H1 (cell line): ENCODE data around the gene PHACTR2. TPM values are rescaled to one million over a fixed set of nuclear protein-coding genes. Genes with fewer than 3 reads are reported as not detected.

Experiments used
- CTCF ChIA-PET: fragments of 300-600 bp; sonication (Branson Sonifier 250); formaldehyde crosslinking; loops from one replicate; lab custom pipeline; 2021; ENCODE audit not compliant: partially characterized antibody; lab: Charles Lee
- POLR2A ChIA-PET: fragments of 300-600 bp; sonication (Branson Sonifier 250); formaldehyde crosslinking; loops from one replicate; lab custom pipeline; 2021; ENCODE audit warnings: inconsistent platforms; ENCODE audit not compliant: partially characterized antibody; lab: Charles Lee
- DNase-seq, 2 experiments: peaks; one replicate each; pipeline versions ENCODE4 v3.0.0 to v3.0.0-alpha.2; 2010 to 2022; ENCODE audit warnings: low spot score in 2 of 2, low read depth in 1 of 2, mixed read lengths in 1 of 2
- FAIRE-seq: peaks from 2 replicates; lab custom pipeline; 2011; peaks lifted over from hg19 to GRCh38; lab: Jason Lieb, UNC
- H2AFZ ChIP-seq: 2 replicates; pipeline ENCODE4 v1.8.1; 2012; ENCODE audit warnings: low read length, inconsistent platforms
- H2AK5ac ChIP-seq: 2 replicates; pipeline ENCODE4 v1.6.1; 2013; ENCODE audit warnings: low read depth, low read length
- H2BK120ac ChIP-seq: replicated peaks from 2 replicates; pipeline ENCODE3; 2013; ENCODE audit warnings: low read depth, low read length, inconsistent platforms
- H2BK12ac ChIP-seq: 2 replicates; pipeline ENCODE4 v1.6.1; 2013; ENCODE audit warnings: low read depth, low read length
- H2BK15ac ChIP-seq: 2 replicates; pipeline ENCODE4 v1.6.1; 2013; ENCODE audit warnings: low read length
- H2BK20ac ChIP-seq: 2 replicates; pipeline ENCODE4 v1.6.1; 2013; ENCODE audit warnings: low read length
- H2BK5ac ChIP-seq: 2 replicates; pipeline ENCODE4 v1.6.1; 2013; ENCODE audit warnings: low read depth, low read length
- H3K14ac ChIP-seq: 2 replicates; pipeline ENCODE4 v1.6.1; 2013; ENCODE audit warnings: inconsistent platforms; ENCODE audit not compliant: insufficient read length
- H3K18ac ChIP-seq: 2 replicates; pipeline ENCODE4 v1.6.1; 2013; ENCODE audit warnings: low read length; ENCODE audit errors: extremely low read depth
- H3K23ac ChIP-seq: 2 replicates; pipeline ENCODE4 v1.6.1; 2013; ENCODE audit warnings: inconsistent platforms; ENCODE audit not compliant: insufficient read length
- H3K23me2 ChIP-seq: 2 replicates; pipeline ENCODE4 v1.6.1; 2013; ENCODE audit warnings: low read depth, low read length
- H3K27ac ChIP-seq: 2 replicates; pipeline ENCODE4 v1.6.1; 2011; ENCODE audit warnings: low read depth, low read length, inconsistent platforms
- H3K27me3 ChIP-seq, 4 experiments: replicated peaks in 1 of 4; 1 replicate in 1 of 4; 2 replicates in 3 of 4; pipeline versions ENCODE4 v1.6.1 to v1.8.1; 2011 to 2013; ENCODE audit warnings: low read length in 3 of 4, mild to moderate bottlenecking in 3 of 4, inconsistent platforms in 2 of 4, mixed read lengths in 2 of 4, moderate library complexity in 1 of 4; ENCODE audit not compliant: control insufficient read depth in 3 of 4, insufficient read depth in 3 of 4; ENCODE audit errors: extremely low read depth in 1 of 4
- H3K36me3 ChIP-seq, 4 experiments: 2 replicates each; pipeline versions ENCODE4 v1.6.1 to v1.8.1; 2011 to 2013; ENCODE audit warnings: mild to moderate bottlenecking in 4 of 4, low read length in 3 of 4, moderate library complexity in 2 of 4, control low read depth in 1 of 4, inconsistent platforms in 1 of 4; ENCODE audit not compliant: insufficient read depth in 4 of 4, control insufficient read depth in 2 of 4
- H3K4ac ChIP-seq: replicated peaks from 2 replicates; pipeline ENCODE3; 2013; ENCODE audit warnings: low read length, low read depth, mixed read lengths, inconsistent platforms; ENCODE audit not compliant: insufficient read length
- H3K4me1 ChIP-seq, 4 experiments: replicated peaks in 1 of 4; 1 replicate in 1 of 4; 2 replicates in 3 of 4; pipeline versions ENCODE4 v1.6.1 to v1.8.1; 2011 to 2013; ENCODE audit warnings: low read length in 3 of 4, inconsistent platforms in 2 of 4, mixed read lengths in 1 of 4; ENCODE audit not compliant: insufficient read depth in 4 of 4, control insufficient read depth in 3 of 4
- H3K4me2 ChIP-seq, 2 experiments: 2 replicates each; pipeline versions ENCODE4 v1.6.1 to v1.8.1; 2011 to 2013; ENCODE audit warnings: low read depth in 2 of 2, low read length in 2 of 2, control low read depth in 1 of 2, inconsistent platforms in 1 of 2, mild to moderate bottlenecking in 1 of 2; ENCODE audit not compliant: insufficient read depth in 1 of 2
- H3K4me3 ChIP-seq, 4 experiments: fragments of 200-600, 300-600 bp in 1 of 4; sonication (generic), shearing (Covaris generic), sonication (Bioruptor Twin) in 1 of 4; 2 replicates each; pipeline versions ENCODE4 v1.5.1 to v1.8.1; 2011 to 2016; ENCODE audit warnings: low read length in 4 of 4, low read depth in 3 of 4, control low read depth in 2 of 4, inconsistent platforms in 2 of 4, mild to moderate bottlenecking in 2 of 4, mixed read lengths in 1 of 4, moderate library complexity in 1 of 4; ENCODE audit not compliant: insufficient read depth in 2 of 4; ENCODE audit errors: extremely low read depth in 1 of 4
- H3K56ac ChIP-seq: replicated peaks from 2 replicates; pipeline ENCODE3; 2013; ENCODE audit warnings: low read depth, mild to moderate bottlenecking, mixed read lengths, low read length, inconsistent platforms; ENCODE audit not compliant: insufficient read length
- H3K79me1 ChIP-seq: 2 replicates; pipeline ENCODE4 v1.6.1; 2013; ENCODE audit warnings: low read depth, low read length, control low read depth
- H3K79me2 ChIP-seq, 2 experiments: 2 replicates each; pipeline versions ENCODE4 v1.6.1 to v1.8.1; 2012 to 2013; ENCODE audit warnings: low read length in 2 of 2, mild to moderate bottlenecking in 2 of 2, inconsistent platforms in 1 of 2; ENCODE audit not compliant: insufficient read depth in 2 of 2, control insufficient read depth in 1 of 2
- H3K9ac ChIP-seq, 4 experiments: replicated peaks in 1 of 4; 1 replicate in 1 of 4; 2 replicates in 3 of 4; pipeline versions ENCODE4 v1.6.1 to v1.8.1; 2011 to 2013; ENCODE audit warnings: low read depth in 3 of 4, low read length in 3 of 4, control low read depth in 2 of 4, mild to moderate bottlenecking in 2 of 4, moderate library complexity in 2 of 4, inconsistent platforms in 1 of 4; ENCODE audit errors: extremely low read depth in 1 of 4
- H3K9me3 ChIP-seq, 2 experiments: 2 replicates each; pipeline versions ENCODE4 v1.6.1 to v1.8.1; 2012 to 2013; ENCODE audit warnings: mild to moderate bottlenecking in 2 of 2, moderate library complexity in 2 of 2, control low read depth in 1 of 2, inconsistent platforms in 1 of 2, low read depth in 1 of 2, low read length in 1 of 2, mixed read lengths in 1 of 2; ENCODE audit not compliant: insufficient read depth in 2 of 2
- H4K20me1 ChIP-seq, 2 experiments: replicated peaks in 1 of 2; 2 replicates each; pipeline versions ENCODE3 to v1.8.1; 2011 to 2013; ENCODE audit warnings: inconsistent platforms in 2 of 2, low read length in 2 of 2, mild to moderate bottlenecking in 1 of 2; ENCODE audit not compliant: insufficient read depth in 2 of 2, control insufficient read depth in 1 of 2
- H4K5ac ChIP-seq: 2 replicates; pipeline ENCODE4 v1.6.1; 2013; ENCODE audit warnings: low read length, low read depth, mixed read lengths, inconsistent platforms; ENCODE audit not compliant: insufficient read length
- H4K8ac ChIP-seq: 2 replicates; pipeline ENCODE4 v1.8.0; 2013; ENCODE audit warnings: mild to moderate bottlenecking, moderate library complexity, low read length, inconsistent platforms; ENCODE audit not compliant: insufficient read depth; ENCODE audit errors: extremely low read depth
- H4K91ac ChIP-seq: replicated peaks from 2 replicates; pipeline ENCODE3; 2013; ENCODE audit warnings: low read length, mixed read lengths, inconsistent platforms; ENCODE audit not compliant: insufficient read length
- BRCA1 ChIP-seq: IDR thresholded peaks from 2 replicates; pipeline ENCODE4 v1.6.1; 2012; ENCODE audit warnings: low read depth, low read length, improper control_type of control experiment
- CBX8 ChIP-seq: fragments of 300-800, 300-1000 bp; sonication (generic); IDR thresholded peaks from 2 replicates; pipeline ENCODE4 v1.7.1; 2016; ENCODE audit warnings: low read depth, low read length, borderline replicate concordance
- CEBPB ChIP-seq: IDR thresholded peaks from 2 replicates; pipeline ENCODE4 v1.6.1; 2012; ENCODE audit warnings: low read depth, low read length
- EGR1 ChIP-seq: IDR thresholded peaks from 2 replicates; pipeline ENCODE4 v1.6.1; 2011; ENCODE audit warnings: low read depth, low read length, borderline replicate concordance
- FOSL1 ChIP-seq: IDR thresholded peaks from 2 replicates; pipeline ENCODE4 v1.6.1; 2011; ENCODE audit warnings: mild to moderate bottlenecking, low read depth, low read length, moderate library complexity; ENCODE audit not compliant: insufficient read depth
- HDAC2 ChIP-seq, 2 experiments: fragments of 300-600 bp in 1 of 2; sonication (generic) in 1 of 2; IDR thresholded peaks; 2 replicates each; pipeline ENCODE4 v1.6.1; 2011 to 2012; ENCODE audit warnings: low read depth in 2 of 2, low read length in 2 of 2, mild to moderate bottlenecking in 2 of 2, moderate library complexity in 2 of 2, borderline replicate concordance in 1 of 2, inconsistent platforms in 1 of 2
- NRF1 ChIP-seq: IDR thresholded peaks from 2 replicates; pipeline ENCODE4 v1.6.1; 2011; ENCODE audit warnings: mild to moderate bottlenecking, low read depth, low read length, improper control_type of control experiment
- SAP30 ChIP-seq: fragments of 300-600 bp; sonication (generic); IDR thresholded peaks from 2 replicates; pipeline ENCODE4 v1.7.1; 2012; ENCODE audit warnings: low read length, moderate library complexity, mild to moderate bottlenecking, inconsistent platforms; ENCODE audit not compliant: insufficient read depth, insufficient replicate concordance
- SIN3A ChIP-seq, 2 experiments: IDR thresholded peaks in 1 of 2; conservative IDR thresholded peaks in 1 of 2; 2 replicates each; pipeline ENCODE4 v1.6.1; 2011 to 2012; ENCODE audit warnings: low read length in 2 of 2, improper control_type of control experiment in 1 of 2, low read depth in 1 of 2, mild to moderate bottlenecking in 1 of 2
- SIRT6 ChIP-seq: IDR thresholded peaks from one replicate; pipeline ENCODE4 v1.7.1; 2012; ENCODE audit warnings: low read length, inconsistent platforms
- SP4 ChIP-seq: IDR thresholded peaks from 2 replicates; pipeline ENCODE4 v1.6.1; 2012; ENCODE audit warnings: low read length, inconsistent platforms
- SUZ12 ChIP-seq: fragments of 200-600 bp; sonication (generic); IDR thresholded peaks from 2 replicates; pipeline ENCODE4 v1.6.1; 2012; ENCODE audit warnings: mild to moderate bottlenecking, inconsistent platforms, low read length, moderate library complexity, mixed read lengths
- USF2 ChIP-seq: IDR thresholded peaks from 2 replicates; pipeline ENCODE4 v1.6.1; 2011; ENCODE audit warnings: low read length, improper control_type of control experiment
- ZNF274 ChIP-seq: IDR thresholded peaks from 2 replicates; pipeline ENCODE4 v1.7.0; 2012; ENCODE audit warnings: low read length, borderline replicate concordance; ENCODE audit errors: extremely low read depth
- polyA plus RNA-seq, 7 experiments: library from polyadenylated mRNA; depleted of rRNA in 3 of 7; stranded (reverse) in 5 of 7; unstranded in 2 of 7; fragments of >200 nt in 5 of 7; fragments of 200-250 nt in 2 of 7; gene quantifications; 1 replicate in 5 of 7; 2 replicates in 1 of 7; 4 replicates in 1 of 7; pipeline versions ENCODE4 v1.2.1 to v1.2.3, GENCODE V29; 2011 to 2013; ENCODE audit warnings: missing spikeins in 2 of 7, mixed read lengths in 2 of 7
- total RNA-seq: library from RNA; stranded (reverse); fragmentation: NEBNext Ultra II Directional; extraction: Animal tissue kit (Norgen Biotek cat#: 25700); gene quantifications from 2 replicates; pipeline ENCODE4 v1.2.1, GENCODE V29; 2021

PHACTR2 gene
- total and polyA plus RNA-seq, 2 of the 8 experiments (the other 6 are each of a cell fraction or from before 2014, with no cell fraction given) = 16.9 to 131 TPM

- DNase-seq (no peak), FAIRE-seq (no peak)
- H3K56ac ChIP-seq = no peak overlapping the region
- H3K27me3 ChIP-seq = no peaks in the 10 kb centered on the region
- peaks cover 0 to 10% (median 1%) of the 10 kb centered on the region in 4 experiments; a peak in 4 of 8 replicates for H3K36me3 ChIP-seq
- TF ChIP-seq FOSL1 (no peak), SUZ12 (no peak), CEBPB (no peak), ZNF274 (no peak), BRCA1 (no peak), SIRT6 (no peak), EGR1 (no peak), NRF1 (no peak), USF2 (no peak), SP4 (no peak), CBX8 (no peak), HDAC2 (IDR thresholded peaks at IDR 0.05; ENCODE audit: borderline replicate concordance in 1 of 2, low read depth in 2 of 2, low read length in 2 of 2) (no peak), SAP30 (no peak), SIN3A (conservative IDR thresholded peaks at IDR 0.05 in 1 of 2, IDR thresholded peaks at IDR 0.05 in 1 of 2; ENCODE audit: low read depth in 1 of 2, low read length in 2 of 2) (no peak)
- H3K9ac ChIP-seq = no peak overlapping the region
- no peaks in the 10 kb centered on the region for H3K23me2 ChIP-seq
- no peaks in the 10 kb centered on the region for H3K79me1 ChIP-seq
- no peak overlapping the region for H3K27ac ChIP-seq
- no peak overlapping the region for H2BK15ac ChIP-seq
- no peak overlapping the region for H2AK5ac ChIP-seq
- H3K14ac ChIP-seq = no peak overlapping the region
- no peaks in the 10 kb centered on the region for H3K9me3 ChIP-seq
- no peaks in the 10 kb centered on the region for H3K79me2 ChIP-seq
- H3K23ac ChIP-seq = no peak overlapping the region
- no peak overlapping the region for H4K91ac ChIP-seq
- no peak overlapping the region for H3K4me2 ChIP-seq
- no peaks in the 10 kb centered on the region for H3K4me1 ChIP-seq
- H3K18ac ChIP-seq = no peak overlapping the region
- no peak overlapping the region for H2BK20ac ChIP-seq
- no peak overlapping the region for H4K8ac ChIP-seq
- ChIA-PET CTCF (interaction anchor here (0.6 to 1.2 kb wide), 3 partner anchors 9 to 82 kb away, joined by 3 to 7 read pairs (median 3); no protein-coding TSS in a partner anchor), POLR2A (no interaction called here)
- no peak overlapping the region for H2BK120ac ChIP-seq
- H3K4ac ChIP-seq = no peak overlapping the region
- H3K4me3 ChIP-seq = no peak overlapping the region
- H4K5ac ChIP-seq = no peak overlapping the region
- H4K20me1 ChIP-seq = no peaks in the 10 kb centered on the region
- no peak overlapping the region for H2BK12ac ChIP-seq
- H2AFZ ChIP-seq = no peak overlapping the region
- no peak overlapping the region for H2BK5ac ChIP-seq
Measured at GRCh38 chr6:143817621-143818020, 139.9 kb downstream of the PHACTR2 start.
